ENCODE results near the gene NPC1L1.
"Not testable (repeated sequence)": the region's sequence is repeated elsewhere in the genome, so short reads cannot be mapped to it uniquely, and the experiment has no call there.

Gene NPC1L1

GRCh38 chr7:44534501-44534900 lies 6.6 kb downstream of the NPC1L1 start:
- peak; percentile 43 for DNase-seq (ENCODE audit: low spot score)

DNA sequence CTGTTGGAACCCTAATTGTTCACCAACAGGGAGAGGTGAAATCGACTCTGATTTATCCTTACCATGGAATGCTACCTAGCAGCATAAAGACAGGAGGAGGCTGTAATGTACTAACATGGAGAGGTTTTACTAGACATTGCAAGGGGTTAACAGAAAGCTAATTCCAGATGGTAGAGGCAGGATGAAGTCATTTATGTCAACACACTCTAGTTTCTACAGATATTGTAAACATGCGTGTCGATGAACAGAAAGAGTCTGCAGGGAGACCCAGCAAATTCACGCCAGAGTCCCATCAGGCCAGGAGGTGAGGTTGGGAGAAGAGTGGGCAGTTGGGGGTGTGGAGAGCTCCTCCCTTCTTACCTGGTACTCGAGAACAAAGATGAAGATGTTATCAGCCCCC lies 7.0 kb downstream of the NPC1L1 start:
- DNase-seq (ENCODE audit: low spot score): no peak

- no peak for DNase-seq (ENCODE audit: low spot score)
Observed at GRCh38 chr7:44533301-44534055, 7.7 kb downstream of the NPC1L1 start.

DNA sequence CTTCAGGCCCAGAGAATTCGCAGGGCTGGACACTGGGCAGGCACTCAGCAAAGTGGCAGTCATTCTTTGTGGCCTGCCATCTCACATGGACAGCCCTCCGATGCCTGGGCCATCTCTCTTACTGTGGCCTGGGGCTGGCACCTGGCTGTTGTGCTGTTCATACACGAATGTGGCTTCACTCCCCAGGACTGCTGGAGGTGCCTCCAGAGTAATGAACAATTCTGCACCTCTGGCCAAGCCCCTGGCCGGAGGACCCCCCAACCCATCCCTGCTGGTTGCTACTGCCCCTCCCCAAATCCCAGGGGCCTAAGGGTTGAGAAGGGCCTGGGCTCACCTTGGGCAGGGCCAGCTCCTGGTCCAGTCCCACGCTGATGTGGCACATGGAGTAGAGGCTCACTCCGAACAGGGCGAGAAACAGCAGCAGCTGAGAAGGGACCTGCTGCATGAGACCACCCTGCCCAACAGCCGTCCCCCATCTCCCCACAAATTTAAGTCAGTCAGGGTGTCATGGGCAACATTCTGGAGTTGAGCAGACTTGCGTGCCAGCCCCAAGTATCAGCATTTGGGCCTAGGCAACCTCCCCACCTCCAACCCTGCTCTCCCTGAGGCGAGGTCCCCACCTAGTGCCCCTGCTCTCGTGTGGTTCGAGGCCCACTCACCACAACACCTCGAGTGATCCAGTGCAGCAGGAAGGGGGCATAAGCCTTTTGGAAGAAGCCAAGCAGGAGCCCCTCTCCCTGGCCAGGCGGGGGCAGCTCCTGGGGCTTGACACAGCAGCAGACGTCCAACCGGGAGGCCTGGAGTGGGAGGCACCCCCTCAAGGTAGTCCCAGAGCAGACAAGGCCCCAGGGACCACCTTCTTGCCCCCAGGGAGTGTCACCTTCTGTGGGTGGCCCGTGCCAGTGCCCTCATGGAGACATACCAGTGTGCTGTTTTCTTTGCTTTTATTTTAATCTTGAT lies 9.4 kb downstream of the NPC1L1 start:
- no peak for DNase-seq (ENCODE audit: low spot score)

DNA sequence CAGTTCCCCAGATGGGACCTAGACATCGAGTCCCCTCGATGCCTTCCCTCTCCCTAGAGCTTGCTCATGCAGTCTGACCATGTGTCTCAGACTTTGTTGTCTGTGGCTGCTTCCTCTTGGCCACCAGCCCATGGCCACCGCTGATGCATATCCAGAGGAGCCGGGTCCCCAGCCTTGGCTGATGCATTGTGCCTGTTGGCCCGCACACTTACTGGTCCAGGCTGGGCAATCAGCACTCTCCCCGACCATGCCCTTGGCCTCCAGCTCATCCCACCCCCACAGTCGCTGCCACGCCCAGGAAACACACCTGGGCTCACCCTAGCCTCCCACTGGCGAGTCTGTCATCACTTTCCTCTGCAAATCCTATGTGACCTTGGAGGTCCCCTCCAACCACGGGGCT lies 10.1 kb downstream of the NPC1L1 start:
- no peak for DNase-seq (ENCODE audit: low spot score)

DNA sequence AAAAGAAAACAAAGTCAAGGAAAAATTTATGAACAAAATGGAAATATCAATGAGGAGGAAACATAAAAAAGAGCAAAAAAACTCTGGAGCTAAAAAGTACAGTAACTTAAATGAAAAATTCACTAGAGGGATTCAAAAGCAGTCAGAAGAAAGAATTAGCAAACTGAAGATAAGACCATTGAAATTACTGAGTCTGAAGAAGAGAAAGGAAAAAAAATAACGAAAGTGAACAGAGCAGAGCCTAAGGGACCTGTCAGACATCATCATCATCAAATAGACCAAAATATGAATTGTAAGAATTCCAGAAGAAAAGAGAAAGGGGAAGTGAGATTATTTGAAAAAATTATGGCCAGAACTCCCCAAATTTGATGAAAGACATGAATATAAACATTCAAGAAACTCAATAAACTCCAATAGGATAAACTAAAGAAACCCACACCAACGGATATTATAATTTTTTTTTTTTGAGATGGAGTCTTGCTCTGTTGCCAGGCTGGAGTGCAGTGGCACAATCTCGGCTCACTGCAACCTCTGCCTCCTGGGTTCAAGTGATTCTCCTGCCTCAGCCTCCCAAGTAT lies 16.2 kb downstream of the NPC1L1 start:
- DNase-seq (ENCODE audit: low spot score): no peak

GRCh38 chr7:44522315-44522714 lies 18.8 kb downstream of the NPC1L1 start:
- no peak for DNase-seq (ENCODE audit: low spot score)

- no peak for DNase-seq (ENCODE audit: low spot score)
Observed at GRCh38 chr7:44521347-44522095, 19.6 kb downstream of the NPC1L1 start.

DNA sequence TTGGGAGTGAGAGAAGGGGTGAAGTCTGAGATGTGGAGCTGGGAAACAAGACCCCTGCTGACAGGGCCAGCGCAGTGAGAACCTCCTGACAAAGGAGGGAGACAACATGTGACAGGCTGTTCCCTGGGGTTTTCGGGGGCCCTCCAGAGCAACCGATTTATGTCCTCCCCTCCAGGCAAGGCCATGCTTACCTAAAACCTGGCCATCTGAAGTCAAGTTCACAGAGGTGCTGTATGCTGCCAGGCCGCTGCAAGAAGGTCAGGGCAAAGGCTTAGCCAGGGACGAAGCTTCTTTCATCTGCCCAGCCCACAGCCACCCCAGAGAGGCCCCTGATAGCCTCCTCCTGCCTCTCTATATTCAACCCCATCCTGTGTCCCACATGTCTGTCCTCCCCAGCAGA lies 20.6 kb downstream of the NPC1L1 start:
- no peak for DNase-seq (ENCODE audit: low spot score)

- DNase-seq (ENCODE audit: low spot score): no peak
Observed at GRCh38 chr7:44519546-44519945, 21.6 kb downstream of the NPC1L1 start.

GRCh38 chr7:44518761-44519160 lies 22.4 kb downstream of the NPC1L1 start:
- DNase-seq (ENCODE audit: low spot score): no peak

GRCh38 chr7:44517175-44517574 lies 24.0 kb downstream of the NPC1L1 start:
- no peak for DNase-seq (ENCODE audit: low spot score)

DNA sequence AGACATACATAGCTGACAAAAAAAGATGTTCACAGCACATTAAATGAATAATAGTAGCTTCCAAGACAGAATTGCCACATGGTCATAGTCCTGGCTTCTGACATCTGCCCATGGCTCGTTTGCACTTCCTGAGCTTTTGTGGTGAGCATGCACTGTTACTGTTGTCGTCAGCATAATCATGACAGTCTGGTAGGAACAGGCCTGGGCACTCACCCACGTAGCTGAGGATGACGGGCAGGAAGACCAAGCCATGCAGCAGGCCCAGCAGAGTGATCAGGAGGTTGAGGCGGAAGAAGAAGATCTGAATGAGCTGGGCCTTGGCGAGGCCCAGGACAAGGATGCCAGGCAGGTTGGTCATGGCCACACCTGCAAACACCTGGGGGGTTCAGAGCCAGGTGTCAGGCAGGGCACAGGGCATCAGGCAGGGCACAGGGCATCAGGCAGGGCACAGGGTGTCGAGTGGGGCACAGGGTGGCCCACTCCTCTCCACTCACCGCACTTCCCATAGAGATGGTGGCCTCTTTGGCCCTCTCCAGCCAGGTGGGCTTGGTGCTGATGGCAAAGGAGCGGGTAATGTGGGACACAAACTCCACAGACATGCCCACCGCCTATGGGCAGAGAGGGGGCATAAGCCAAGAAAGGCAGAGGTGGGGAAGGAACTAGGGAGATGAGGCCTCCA lies 25.4 kb downstream of the NPC1L1 start:
- no peak for DNase-seq (ENCODE audit: low spot score)

DNA sequence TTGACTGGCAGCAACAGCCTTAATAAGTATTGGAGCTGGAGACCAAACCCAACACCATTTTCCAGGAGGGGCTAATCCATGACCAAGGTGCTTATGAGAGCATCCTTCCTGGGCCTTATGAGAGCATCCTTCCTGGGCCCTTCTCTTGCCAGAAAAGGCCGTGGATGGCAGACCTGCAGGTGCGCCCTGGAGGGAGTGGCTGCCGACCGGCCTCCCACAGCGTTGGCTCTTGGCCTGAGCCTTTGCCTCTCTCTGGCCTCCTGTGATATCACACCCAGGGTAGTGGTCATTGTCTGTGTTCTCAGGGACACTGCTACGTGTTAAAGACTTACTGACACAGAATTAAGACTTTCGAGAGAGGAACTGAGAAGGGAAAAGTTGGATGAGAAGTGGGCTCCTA lies 28.4 kb downstream of the NPC1L1 start:
- no peak for DNase-seq (ENCODE audit: low spot score)

DNA sequence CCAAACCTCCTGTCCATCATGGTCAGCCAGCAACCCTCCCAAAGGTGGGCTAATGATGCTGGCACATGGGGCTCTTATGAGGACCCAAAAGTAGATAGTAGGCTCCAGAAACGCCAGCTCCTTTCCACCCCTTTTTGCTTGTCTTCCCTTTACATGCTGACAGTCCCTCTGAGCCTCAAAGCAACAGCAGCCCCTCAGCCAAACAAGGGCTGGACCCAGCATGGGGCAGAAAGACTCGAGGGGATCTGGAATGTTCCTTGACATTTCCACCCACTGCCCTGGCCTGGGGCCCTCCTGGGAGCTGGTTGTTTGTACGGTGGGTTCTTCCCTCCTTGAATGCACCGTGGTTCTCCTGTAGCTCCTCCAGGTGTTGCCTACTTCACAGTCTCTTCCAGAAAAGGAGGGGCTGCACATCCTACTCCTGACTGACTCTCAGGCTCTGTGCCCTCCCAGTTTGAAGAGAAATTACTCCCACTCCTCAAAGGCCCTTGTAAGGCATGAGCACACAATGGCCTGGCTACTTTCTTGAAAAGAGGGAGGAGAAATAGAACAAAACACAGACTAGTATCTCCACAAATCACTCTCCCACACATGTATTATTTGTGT lies 29.2 kb downstream of the NPC1L1 start:
- no peak for DNase-seq (ENCODE audit: low spot score)

DNA sequence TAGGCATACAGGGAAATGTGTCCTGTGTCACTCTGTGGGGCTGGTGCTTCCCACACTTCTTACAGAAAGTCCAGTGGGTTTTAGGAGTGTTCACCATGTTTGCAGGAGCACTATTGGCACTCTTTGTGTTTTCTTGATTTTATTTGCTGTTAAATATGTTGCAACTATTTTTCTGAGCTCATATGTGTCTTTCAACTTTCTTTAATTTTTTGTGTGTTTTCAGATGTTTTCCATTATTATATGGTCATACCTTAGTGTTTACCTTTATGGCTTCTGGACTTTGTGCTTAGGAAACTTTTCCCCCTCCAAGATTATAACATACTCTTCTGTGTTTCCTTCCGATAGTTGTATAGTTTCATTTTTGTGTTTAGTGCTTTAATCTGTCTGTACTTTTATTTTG lies 29.9 kb downstream of the NPC1L1 start:
- no peak for DNase-seq (ENCODE audit: low spot score)

GRCh38 chr7:44508328-44509030 lies 32.7 kb downstream of the NPC1L1 start:
- no peak for DNase-seq (ENCODE audit: low spot score)

DNA sequence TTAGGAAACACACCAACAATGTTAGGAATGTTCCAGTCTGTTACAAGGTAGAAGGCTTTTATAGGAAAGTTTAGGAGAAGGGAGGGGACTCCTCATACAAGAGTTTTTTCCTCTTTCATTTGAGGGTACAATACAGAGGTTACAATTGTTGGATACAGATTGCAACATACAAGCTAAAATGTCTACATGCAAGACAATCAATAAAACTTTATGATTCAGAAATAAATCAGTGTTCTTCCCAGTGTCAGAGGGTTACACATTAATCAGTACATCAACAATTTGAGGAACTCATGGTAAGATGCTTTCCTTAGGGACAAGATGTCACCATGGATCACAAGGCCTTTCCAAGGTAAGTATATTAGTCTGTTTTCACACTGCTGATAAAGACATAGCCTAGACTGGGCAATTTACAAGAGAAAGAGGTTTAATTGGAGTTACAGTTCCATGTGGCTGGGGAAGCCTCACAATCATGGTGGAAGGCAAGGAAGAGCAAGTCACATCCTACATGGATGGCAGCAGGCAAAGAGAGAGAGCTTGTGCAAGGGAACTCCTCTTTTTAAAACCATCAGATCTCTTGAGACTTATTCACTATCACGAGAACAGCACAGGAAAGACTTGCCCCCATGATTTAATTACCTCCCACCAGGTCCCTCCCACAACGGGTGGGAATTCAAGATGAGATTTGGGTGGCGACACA lies 34.4 kb downstream of the NPC1L1 start:
- not testable (repeated sequence) for DNase-seq (ENCODE audit: low spot score)

- no peak for DNase-seq (ENCODE audit: low spot score)
Observed at GRCh38 chr7:44505595-44505994, 35.5 kb downstream of the NPC1L1 start.
